MCF 10A (cell line): ENCODE measurements around the gene KRTAP10-11. TPM values are rescaled to one million over a fixed set of nuclear protein-coding genes. Genes with fewer than 3 reads are reported as not detected.
"Not testable (repeated sequence)": the region's sequence is repeated elsewhere in the genome, so short reads cannot be mapped to it uniquely, and the experiment has no call there.

Experiments
- BruUV-seq: library from RNA; stranded (reverse); fragments of 400-500 nt; replicated peaks from 2 replicates; lab custom pipeline; 2021; lab: Mats Ljungman, UMichigan
- CTCF ChIA-PET: fragments of 300-600 bp; sonication (Branson Sonifier 250); formaldehyde crosslinking; extraction: SDS; loops from one replicate; lab custom pipeline; 2021; ENCODE audit warnings: antibody characterized with exemption, inconsistent platforms; lab: Yijun Ruan, JAX
- POLR2A ChIA-PET: fragments of 300-600, 350-650 bp; sonication (Branson Sonifier 250); formaldehyde crosslinking; extraction: SDS; loops from one replicate; lab custom pipeline; 2020; ENCODE audit warnings: antibody characterized with exemption, inconsistent platforms; lab: Yijun Ruan, JAX
- DNase-seq: peaks from one replicate; pipeline ENCODE4 v3.0.0-alpha.2; 2018; ENCODE audit not compliant: unreplicated experiment
- H3K27ac Mint-ChIP-seq: one replicate; pipeline ENCODE4 v1.8.0; 2022; ENCODE audit warnings: mild to moderate bottlenecking, low read depth, mixed read lengths; ENCODE audit not compliant: unreplicated experiment
- H3K27me3 Mint-ChIP-seq: one replicate; pipeline ENCODE4 v1.8.0; 2022; ENCODE audit warnings: mixed read lengths; ENCODE audit not compliant: insufficient read depth, unreplicated experiment
- H3K36me3 Mint-ChIP-seq: one replicate; pipeline ENCODE4 v1.8.0; 2022; ENCODE audit warnings: mild to moderate bottlenecking, moderate library complexity, mixed read lengths; ENCODE audit not compliant: insufficient read depth, unreplicated experiment
- H3K4me1 Mint-ChIP-seq: one replicate; pipeline ENCODE4 v1.8.0; 2022; ENCODE audit warnings: mixed read lengths; ENCODE audit not compliant: insufficient read depth, unreplicated experiment
- H3K4me3 Mint-ChIP-seq: one replicate; pipeline ENCODE4 v1.8.0; 2022; ENCODE audit warnings: mild to moderate bottlenecking, moderate library complexity, mixed read lengths; ENCODE audit not compliant: unreplicated experiment
- H3K9me3 Mint-ChIP-seq: one replicate; pipeline ENCODE4 v1.8.0; 2022; ENCODE audit warnings: mixed read lengths; ENCODE audit not compliant: unreplicated experiment
- CTCF ChIP-seq: fragments of 200-600 bp; IDR thresholded peaks from one replicate; pipeline ENCODE4 v1.8.0; 2022; ENCODE audit warnings: antibody characterized with exemption, mild to moderate bottlenecking; ENCODE audit not compliant: unreplicated experiment
- intact Hi-C: fragments of 100-400 bp; cut with micrococcal nuclease; formaldehyde crosslinking; loops from 2 replicates; pipeline ENCODE4 v1.14.1; 2022
- total RNA-seq: library from RNA; stranded (reverse); gene quantifications from 2 replicates; pipeline ENCODE4 v1.2.3, GENCODE V29; 2022

The KRTAP10-11 gene
- total RNA-seq, 1 experiment from 2014 or later: not detected

- CTCF ChIA-PET: interaction anchor here (1.4 kb wide), 1 partner anchor 56 kb away, joined by 3 read pairs; no protein-coding TSS in a partner anchor
- Mint-ChIP-seq H3K27me3 (peaks cover 92% of the 10 kb centered on the region), H3K36me3 (no peaks in the 10 kb centered on the region), H3K9me3 (no peaks in the 10 kb centered on the region), H3K27ac (no peak overlapping the region), H3K4me3 (no peak overlapping the region), H3K4me1 (no peaks in the 10 kb centered on the region)
- BruUV-seq: no TSS peak
- no peak for TF ChIP-seq CTCF
- intact Hi-C loops: no loop called here
- DNase-seq: no peak
- POLR2A ChIA-PET: no interaction called here
Measured at GRCh38 chr21:44686000-44686781, 40.0 kb downstream of the KRTAP10-11 start.

GRCh38 chr21:44686843-44687561 lies 40.8 kb downstream of the KRTAP10-11 start:
- H3K9me3 Mint-ChIP-seq: peaks cover 2% of the 10 kb centered on the region
- ChIA-PET POLR2A (no interaction called here), CTCF (no interaction called here)
- no TSS peak for BruUV-seq
- H3K36me3 Mint-ChIP-seq: no peaks in the 10 kb centered on the region
- no peak overlapping the region for H3K4me3 Mint-ChIP-seq
- no peaks in the 10 kb centered on the region for H3K4me1 Mint-ChIP-seq
- H3K27me3 Mint-ChIP-seq: peaks cover 92% of the 10 kb centered on the region
- no peak for TF ChIP-seq CTCF
- no peak overlapping the region for H3K27ac Mint-ChIP-seq
- intact Hi-C loops: no loop called here
- DNase-seq: no peak

DNA sequence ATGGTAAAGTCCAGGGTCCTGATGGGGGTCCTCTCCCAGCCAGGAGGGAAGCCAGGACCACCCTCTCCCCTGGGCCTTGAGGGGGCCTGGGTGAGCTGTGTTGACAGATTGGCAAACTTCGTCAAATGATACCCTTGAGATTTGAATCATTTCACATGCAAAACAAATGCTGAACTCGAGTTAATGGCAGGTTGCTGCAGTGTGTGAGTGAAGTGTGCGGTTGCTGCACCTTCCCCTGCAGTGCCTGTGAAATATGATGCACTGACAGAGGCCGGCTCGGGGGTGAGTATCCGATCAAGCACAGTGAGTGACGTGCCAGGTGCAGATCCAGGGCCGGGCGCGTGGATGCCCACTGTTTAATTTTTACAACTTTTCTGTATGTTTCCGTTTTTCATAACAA lies 41.5 kb downstream of the KRTAP10-11 start:
- DNase-seq: no peak
- Mint-ChIP-seq H3K27ac (no peak overlapping the region), H3K27me3 (peaks cover 88% of the 10 kb centered on the region), H3K4me1 (no peaks in the 10 kb centered on the region), H3K4me3 (no peak overlapping the region), H3K9me3 (peaks cover 9% of the 10 kb centered on the region), H3K36me3 (peaks cover 4% of the 10 kb centered on the region)
- no peak for TF ChIP-seq CTCF
- intact Hi-C loops: no loop called here
- ChIA-PET POLR2A (no interaction called here), CTCF (no interaction called here)
- BruUV-seq: no TSS peak

- H3K4me3 Mint-ChIP-seq, BruUV-seq, intact Hi-C loops, H3K36me3 Mint-ChIP-seq, POLR2A ChIA-PET, DNase-seq, H3K27ac Mint-ChIP-seq, CTCF ChIA-PET, H3K4me1 Mint-ChIP-seq: not testable (repeated sequence)
- H3K9me3 Mint-ChIP-seq: peaks cover 23% of the 10 kb centered on the region
- peaks cover 67% of the 10 kb centered on the region for H3K27me3 Mint-ChIP-seq
Measured at GRCh38 chr21:44689740-44690139, 43.5 kb downstream of the KRTAP10-11 start.
